NOMO-1 treated with dmso at 0.1 percent for 144 hours (cell line): ENCODE data around the gene CADM1.

ENCODE experiments used
- DNase-seq: peaks from one replicate; lab custom pipeline; 2025; ENCODE audit not compliant: unreplicated experiment; lab: John Stamatoyannopoulos, UW

CADM1 gene

DNA sequence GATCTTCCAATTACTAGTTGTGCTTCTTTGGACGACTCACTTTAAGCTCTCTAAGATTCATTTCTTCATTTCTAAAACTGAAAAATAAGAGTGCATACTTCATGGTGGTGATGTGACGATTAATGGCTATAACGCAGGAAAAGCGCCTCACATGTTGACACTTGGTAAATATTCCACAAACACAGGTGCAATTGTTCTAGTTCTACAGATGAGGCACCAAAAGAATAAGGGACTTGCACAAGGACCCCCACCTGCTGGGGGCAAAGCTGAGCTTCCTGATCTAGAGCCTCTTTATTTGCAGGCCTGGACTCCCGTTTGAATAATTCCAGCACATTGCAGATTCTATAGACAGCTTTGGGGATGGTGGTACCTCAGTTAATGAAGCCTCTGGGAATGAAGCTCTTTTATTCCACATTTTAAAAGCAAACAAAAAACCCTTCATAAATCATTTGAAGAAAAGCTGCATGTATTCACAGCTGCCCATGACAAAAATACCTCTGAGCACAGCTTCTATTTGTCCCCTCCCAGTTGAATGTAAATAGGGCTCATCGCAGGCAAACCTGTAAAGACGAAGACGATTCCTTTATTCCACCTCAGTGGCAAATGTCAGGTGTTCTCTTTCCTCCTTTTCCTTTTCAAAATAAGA lies 14.9 kb upstream of the CADM1 start:
- DNase-seq = no peak

- DNase-seq = no peak
Measured at GRCh38 chr11:115515647-115516395, 11.6 kb upstream of the CADM1 start.

DNA sequence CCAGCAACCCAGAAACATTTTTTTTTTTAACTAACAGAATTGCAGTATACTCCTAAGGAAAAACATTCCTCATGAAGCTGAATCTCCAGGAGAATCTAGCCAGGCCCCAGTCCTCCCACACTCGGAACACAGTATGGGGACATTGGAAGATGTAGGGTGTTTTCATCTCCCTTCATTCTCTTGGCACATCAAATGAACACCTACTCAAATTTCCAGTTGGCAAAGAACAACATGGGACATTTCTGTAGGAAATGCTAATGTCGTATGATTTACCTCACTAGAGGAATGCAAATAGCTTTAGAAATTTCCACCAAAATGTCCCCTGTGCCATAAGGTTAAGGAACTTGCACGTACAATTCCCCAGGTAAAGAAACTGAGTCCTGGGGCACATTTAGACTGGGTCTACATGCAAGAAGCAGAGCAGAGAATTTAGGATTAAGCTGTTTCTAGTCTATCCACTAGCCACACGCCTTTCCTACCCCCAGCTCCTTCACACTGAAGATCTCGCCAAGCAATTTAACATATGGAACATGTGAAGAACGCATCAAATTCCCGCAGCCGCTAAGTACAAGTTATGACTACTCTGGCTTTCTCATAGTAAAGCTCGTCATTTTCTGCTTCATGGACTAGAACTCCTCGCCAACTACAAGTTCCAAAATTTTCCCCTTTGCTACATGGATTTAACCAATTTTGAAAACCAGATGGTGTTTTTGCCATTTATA lies 2.9 kb upstream of the CADM1 start:
- no peak for DNase-seq

DNA sequence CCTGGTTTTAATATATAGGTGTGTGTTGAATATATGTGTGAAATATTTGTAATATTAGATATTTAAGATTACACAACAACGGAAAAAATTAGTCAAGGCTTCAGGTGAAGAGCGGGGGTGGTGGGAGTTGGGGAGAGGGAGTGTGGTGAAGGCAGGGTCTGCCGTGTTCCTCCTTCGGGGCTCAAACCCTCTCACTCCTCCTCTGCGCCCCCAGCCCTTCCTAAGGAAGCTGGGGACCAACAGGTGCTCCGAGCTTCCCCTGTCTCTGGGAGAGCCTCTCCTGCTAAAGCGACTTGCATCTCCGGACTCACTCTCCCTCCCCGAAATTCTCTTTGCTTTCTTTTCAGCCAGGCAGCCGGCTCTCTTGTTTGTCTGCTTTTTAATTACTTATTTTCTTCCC lies 960 bp upstream of the CADM1 start:
- no peak for DNase-seq

DNA sequence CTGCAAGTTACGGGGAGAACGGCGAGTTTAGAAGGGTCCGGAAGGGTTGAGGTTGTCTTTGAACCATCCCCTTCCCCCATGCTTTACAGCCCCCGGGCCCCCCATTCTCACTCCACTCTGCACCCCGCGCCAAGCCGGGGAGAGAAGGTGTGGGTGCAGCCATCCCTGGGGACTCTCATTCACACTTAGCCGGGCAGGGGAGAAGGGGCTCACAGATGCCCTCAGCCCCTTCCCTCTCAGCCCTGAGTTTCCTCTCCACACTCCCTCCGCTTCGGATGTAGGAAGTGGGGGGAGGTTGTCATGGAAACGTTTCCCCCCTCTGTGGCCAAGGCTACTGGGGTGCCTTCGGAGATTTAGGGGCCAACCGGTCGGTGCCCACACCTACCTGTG lies 334 bp downstream of the CADM1 start:
- no peak for DNase-seq

DNA sequence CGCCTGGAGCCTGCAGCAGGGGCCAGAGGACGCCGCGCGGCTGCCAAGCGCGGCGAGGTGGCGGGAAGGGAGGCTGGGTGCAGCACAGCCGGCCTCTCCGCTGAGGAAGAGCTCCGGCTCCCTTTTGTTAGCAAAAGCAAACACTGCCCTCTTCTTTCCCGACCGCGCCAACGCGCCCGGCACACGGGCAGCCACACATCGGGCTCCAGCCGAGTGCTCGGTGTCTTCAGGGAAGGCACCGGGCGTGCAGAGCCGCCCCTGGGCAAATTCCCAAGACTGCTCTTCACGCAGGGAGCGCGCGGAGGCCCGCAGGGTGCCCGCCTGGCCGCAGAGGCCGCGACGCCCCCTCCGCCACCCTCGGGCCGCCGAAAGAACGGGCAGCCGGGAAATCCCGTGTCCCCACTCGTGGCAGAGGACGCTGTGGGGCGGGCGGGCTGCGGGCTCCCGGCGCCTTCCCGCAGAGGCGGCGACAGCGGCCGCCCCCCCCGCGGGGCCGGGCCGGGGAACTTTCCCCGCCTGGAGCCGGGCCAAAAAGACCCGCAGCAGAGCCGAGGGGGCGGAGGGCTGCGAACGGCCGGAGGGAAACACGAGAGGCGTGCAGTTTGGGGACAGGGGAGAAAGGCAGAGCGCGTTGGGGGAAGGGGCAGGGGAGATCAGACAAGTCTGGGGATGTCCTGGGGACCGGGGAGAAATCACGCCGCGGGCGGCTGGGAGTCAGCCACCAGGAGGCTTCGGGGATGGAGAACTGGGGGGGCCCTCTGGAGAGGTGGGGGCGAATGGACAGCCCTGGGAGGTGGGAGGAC lies 931 bp downstream of the CADM1 start:
- DNase-seq = peak; percentile 71

- no peak for DNase-seq
Measured at GRCh38 chr11:115502636-115503082, 1.6 kb downstream of the CADM1 start.

- no peak for DNase-seq
Measured at GRCh38 chr11:115501893-115502589, 2.2 kb downstream of the CADM1 start.

- DNase-seq = no peak
Measured at GRCh38 chr11:115501502-115501892, 2.7 kb downstream of the CADM1 start.

- DNase-seq = peak; percentile 22
Measured at GRCh38 chr11:115500547-115501501, 3.4 kb downstream of the CADM1 start.

DNA sequence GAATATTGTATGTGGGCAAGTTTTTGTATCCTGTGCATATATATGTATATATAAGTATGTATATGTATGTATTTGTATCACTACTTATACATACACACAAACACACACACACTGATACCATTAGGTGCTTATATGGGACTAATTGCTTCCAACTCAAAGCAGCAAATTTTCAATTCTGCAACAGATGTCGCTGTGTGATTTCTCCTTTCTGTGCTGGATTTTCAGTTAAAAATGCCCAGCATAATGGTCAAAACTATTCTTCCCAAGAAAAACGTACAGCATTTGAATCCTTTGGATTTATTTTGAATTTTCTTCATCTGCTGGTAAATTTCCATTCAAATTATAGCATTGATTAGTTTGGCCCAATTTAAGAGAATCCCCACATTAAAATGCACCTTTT lies 4.3 kb downstream of the CADM1 start:
- no peak for DNase-seq

DNA sequence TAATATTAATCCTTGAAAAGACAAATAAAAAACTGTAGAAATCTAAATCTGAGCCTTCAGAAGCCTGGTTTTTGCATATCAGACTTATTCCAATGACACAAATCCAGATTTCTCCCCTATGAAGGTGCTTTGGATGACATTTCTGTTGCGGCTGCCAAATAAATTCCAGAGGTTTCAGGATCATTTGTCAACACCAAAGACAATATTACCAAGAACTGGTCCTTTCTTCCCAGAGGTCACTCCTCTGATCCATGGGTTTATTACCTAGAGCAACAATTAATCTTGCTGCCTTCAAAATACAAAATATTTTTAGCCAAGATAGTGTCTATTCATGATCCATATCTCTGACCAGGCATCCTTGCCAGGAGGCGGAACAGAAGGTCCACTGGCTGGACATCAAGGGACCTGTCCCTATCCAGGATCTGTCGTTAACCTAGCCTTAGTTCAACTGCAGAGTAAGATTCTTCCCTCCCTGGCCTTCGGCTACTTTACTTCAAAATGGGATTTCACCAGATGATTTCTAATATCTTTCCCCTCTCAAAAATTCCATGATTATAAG lies 4.9 kb downstream of the CADM1 start:
- no peak for DNase-seq

GRCh38 chr11:115498354-115498753 lies 5.9 kb downstream of the CADM1 start:
- no peak for DNase-seq

DNA sequence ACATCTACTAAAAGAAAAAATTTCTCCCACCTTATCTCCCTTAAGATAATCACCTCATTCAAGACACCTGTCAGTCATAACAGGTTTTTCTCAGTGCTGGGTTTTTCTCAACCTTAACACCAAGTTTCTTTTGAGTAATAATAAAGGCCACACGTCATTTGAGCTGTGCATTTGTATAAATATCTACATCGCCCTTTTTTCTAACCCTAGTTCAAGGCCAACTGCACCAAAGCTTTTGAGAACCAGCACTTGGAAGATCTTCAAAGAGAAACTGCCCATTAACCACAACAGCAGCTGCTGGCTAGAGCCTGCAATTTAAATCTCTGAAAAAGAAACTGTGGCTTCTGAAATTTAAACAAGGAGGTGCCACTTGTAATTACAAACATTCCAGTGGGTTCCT lies 6.9 kb downstream of the CADM1 start:
- no peak for DNase-seq

DNA sequence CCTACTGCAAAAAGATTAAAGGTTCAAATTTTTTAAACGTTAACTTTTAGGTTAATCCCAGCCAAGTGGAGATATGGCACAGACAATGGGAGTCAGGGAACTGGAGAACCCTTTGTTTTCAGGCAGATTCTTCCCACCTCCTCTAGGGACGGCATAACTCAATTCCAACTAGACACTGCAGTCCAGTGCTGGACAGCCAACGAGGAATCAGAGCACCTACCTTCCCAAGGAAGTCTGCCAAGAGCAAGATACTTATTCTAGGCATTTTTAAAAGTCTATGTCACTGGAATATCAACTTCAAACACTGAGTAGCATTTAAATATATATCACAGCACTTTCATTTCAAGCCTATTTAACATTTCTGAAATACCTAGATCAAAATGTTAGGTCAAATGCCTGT lies 7.3 kb downstream of the CADM1 start:
- no peak for DNase-seq

DNA sequence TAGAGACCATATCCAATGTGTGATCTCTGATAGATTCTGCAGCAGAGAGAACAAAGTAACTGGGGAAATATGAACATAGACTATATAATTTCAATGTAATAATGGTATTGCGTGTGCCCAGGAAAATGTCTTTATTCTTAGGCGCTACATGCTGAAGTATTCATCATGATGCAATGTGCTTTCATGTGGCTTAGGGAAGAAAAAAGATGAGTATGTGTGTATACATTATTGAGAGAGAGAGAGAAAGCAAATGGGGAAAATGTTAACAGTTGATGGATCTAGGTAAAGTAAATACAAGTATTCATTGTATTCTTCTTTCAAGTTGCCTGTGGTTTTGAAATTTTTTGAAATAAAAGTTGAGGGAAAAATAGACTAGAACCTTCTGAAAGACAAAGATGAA lies 10.3 kb downstream of the CADM1 start:
- DNase-seq = no peak

DNA sequence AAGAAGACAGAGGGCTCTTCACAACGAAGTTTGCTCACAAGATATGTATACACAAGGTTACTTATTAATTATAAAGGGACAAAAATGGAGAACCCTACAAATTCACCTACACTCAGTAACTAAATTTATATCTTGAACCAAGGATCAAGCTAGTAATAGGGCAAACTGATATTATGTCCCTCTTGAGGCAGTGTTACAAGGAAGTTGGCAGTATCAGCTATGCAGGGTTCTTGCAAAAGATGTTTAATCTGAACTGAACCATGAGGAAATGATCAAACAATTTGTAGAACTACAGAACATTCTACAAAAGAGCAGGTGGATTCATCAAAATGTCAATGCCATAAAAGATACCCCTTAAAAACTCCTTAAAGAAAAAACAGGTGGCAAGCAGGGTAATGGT lies 10.7 kb downstream of the CADM1 start:
- DNase-seq = no peak

DNA sequence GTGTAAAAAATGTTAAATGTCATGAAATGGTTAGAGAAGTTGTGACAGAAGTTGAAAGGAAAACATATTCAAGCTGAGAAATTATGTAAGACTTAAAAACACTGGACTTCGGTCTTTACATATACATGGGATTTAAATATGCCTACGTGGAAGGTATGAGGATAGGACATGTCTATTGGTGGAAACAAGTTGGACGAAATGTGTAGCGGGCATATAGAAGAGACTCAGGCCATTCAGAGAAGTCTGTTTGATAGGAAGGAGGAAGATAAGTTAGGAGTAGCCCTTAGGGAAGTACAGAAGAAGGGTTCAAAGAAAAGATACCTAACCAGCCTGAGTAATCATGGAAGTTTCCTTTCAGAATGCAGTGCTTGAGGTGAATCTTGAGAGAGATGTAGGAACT lies 14.7 kb downstream of the CADM1 start:
- DNase-seq = no peak

GRCh38 chr11:115488945-115489344 lies 15.3 kb downstream of the CADM1 start:
- DNase-seq = no peak
